Mesenchymal stem cell (in vitro differentiated cells and primary cell): Measurements from ENCODE around the gene PRKRIP1. TPM values are rescaled to one million over a fixed set of nuclear protein-coding genes. Genes with fewer than 3 reads are reported as not detected.
"Not testable (repeated sequence)": the region's sequence is repeated elsewhere in the genome, so short reads cannot be mapped to it uniquely, and the experiment has no call there.

Experiments
- DNase-seq: peaks from one replicate; pipeline ENCODE4 v3.0.0-alpha.2; 2013
- H2AFZ ChIP-seq: one replicate; pipeline ENCODE4 v1.6.1; 2013; ENCODE audit warnings: low read depth, mild to moderate bottlenecking, control low read depth, inconsistent platforms, low read length, moderate library complexity
- H2AK5ac ChIP-seq: 2 replicates; pipeline ENCODE4 v1.6.1; 2013; ENCODE audit warnings: low read length, moderate library complexity, mild to moderate bottlenecking, inconsistent platforms; ENCODE audit not compliant: severe bottlenecking
- H2BK120ac ChIP-seq: one replicate; pipeline ENCODE4 v1.6.1; 2013; ENCODE audit warnings: low read depth, mild to moderate bottlenecking, inconsistent platforms, low read length, moderate library complexity
- H2BK12ac ChIP-seq, 2 experiments: one replicate each; pipeline ENCODE4 v1.6.1; 2013; ENCODE audit warnings: inconsistent platforms in 2 of 2, low read length in 2 of 2, mild to moderate bottlenecking in 2 of 2, moderate library complexity in 2 of 2, control low read depth in 1 of 2
- H2BK15ac ChIP-seq: one replicate; pipeline ENCODE4 v1.6.1; 2013; ENCODE audit warnings: mild to moderate bottlenecking, low read depth, inconsistent platforms; ENCODE audit not compliant: poor library complexity, severe bottlenecking
- H2BK5ac ChIP-seq: 2 replicates; pipeline ENCODE4 v1.6.1; 2013; ENCODE audit warnings: low read depth, mild to moderate bottlenecking, low read length, control low read depth, inconsistent platforms; ENCODE audit not compliant: poor library complexity, severe bottlenecking
- H3K14ac ChIP-seq, 2 experiments: one replicate each; pipeline ENCODE4 v1.6.1; 2013; ENCODE audit warnings: inconsistent platforms in 2 of 2, low read length in 2 of 2, control low read depth in 1 of 2, mild to moderate bottlenecking in 1 of 2, moderate library complexity in 1 of 2
- H3K18ac ChIP-seq, 2 experiments: one replicate each; pipeline ENCODE4 v1.6.1; 2013; ENCODE audit warnings: inconsistent platforms in 2 of 2, low read length in 2 of 2, control low read depth in 1 of 2, low read depth in 1 of 2, mild to moderate bottlenecking in 1 of 2
- H3K23ac ChIP-seq, 2 experiments: one replicate each; pipeline ENCODE4 v1.6.1; 2013; ENCODE audit warnings: inconsistent platforms in 2 of 2, low read length in 2 of 2, mild to moderate bottlenecking in 2 of 2, moderate library complexity in 2 of 2, control low read depth in 1 of 2
- H3K27ac ChIP-seq: 2 replicates; pipeline ENCODE4 v1.5.1; 2013; ENCODE audit warnings: mild to moderate bottlenecking, moderate library complexity, low read length, control low read depth, inconsistent platforms; ENCODE audit not compliant: poor library complexity, severe bottlenecking
- H3K27me3 ChIP-seq, 2 experiments: 2 replicates each; pipeline versions ENCODE4 v1.6.1 to v1.7.0; 2013; ENCODE audit warnings: low read length in 2 of 2, mild to moderate bottlenecking in 2 of 2, moderate library complexity in 2 of 2, control low read depth in 1 of 2, inconsistent platforms in 1 of 2; ENCODE audit not compliant: control insufficient read depth in 1 of 2, insufficient read depth in 1 of 2
- H3K36me3 ChIP-seq, 2 experiments: 2 replicates each; pipeline versions ENCODE4 v1.6.1 to v1.7.0; 2013; ENCODE audit warnings: low read length in 2 of 2, control low read depth in 1 of 2, inconsistent platforms in 1 of 2, low read depth in 1 of 2, mild to moderate bottlenecking in 1 of 2; ENCODE audit not compliant: insufficient read depth in 2 of 2, control insufficient read depth in 1 of 2
- H3K4ac ChIP-seq, 2 experiments: one replicate each; pipeline ENCODE4 v1.6.1; 2013; ENCODE audit warnings: inconsistent platforms in 2 of 2, low read length in 2 of 2, mild to moderate bottlenecking in 2 of 2, moderate library complexity in 2 of 2, control low read depth in 1 of 2, low read depth in 1 of 2
- H3K4me1 ChIP-seq: 2 replicates; pipeline ENCODE4 v1.6.1; 2013; ENCODE audit warnings: low read depth, low read length, control low read depth; ENCODE audit not compliant: control insufficient read depth, insufficient read depth
- H3K4me2 ChIP-seq: 2 replicates; pipeline ENCODE4 v1.6.1; 2013; ENCODE audit warnings: low read length, mild to moderate bottlenecking, inconsistent platforms; ENCODE audit not compliant: poor library complexity, severe bottlenecking
- H3K4me3 ChIP-seq, 2 experiments: 2 replicates each; pipeline versions ENCODE4 v1.5.1 to v1.7.0; 2013; ENCODE audit warnings: low read length in 2 of 2, mild to moderate bottlenecking in 2 of 2, control low read depth in 1 of 2, low read depth in 1 of 2; ENCODE audit not compliant: insufficient read depth in 1 of 2
- H3K79me1 ChIP-seq: replicated peaks from 2 replicates; pipeline ENCODE4 v1.6.1; 2013; ENCODE audit warnings: mild to moderate bottlenecking, control low read depth, low read length, inconsistent platforms; ENCODE audit not compliant: poor library complexity, severe bottlenecking
- H3K9ac ChIP-seq: 2 replicates; pipeline ENCODE4 v1.7.0; 2013; ENCODE audit warnings: mild to moderate bottlenecking, low read length, moderate library complexity
- H3K9me3 ChIP-seq: 2 replicates; pipeline ENCODE4 v1.7.0; 2013; ENCODE audit warnings: mild to moderate bottlenecking, low read length; ENCODE audit not compliant: control insufficient read depth
- H4K8ac ChIP-seq: one replicate; pipeline ENCODE4 v1.6.1; 2013; ENCODE audit warnings: inconsistent platforms, mild to moderate bottlenecking, low read length, moderate library complexity
- H4K91ac ChIP-seq: one replicate; pipeline ENCODE4 v1.6.1; 2013; ENCODE audit warnings: mild to moderate bottlenecking, low read length, inconsistent platforms
- WGBS: methylation state at CpG from one replicate; pipeline ENCODE4 v1.1.7; 2013; ENCODE audit warnings: mixed read lengths; 5-methylcytosine and 5-hydroxymethylcytosine counted together
- polyA plus RNA-seq, 2 experiments: library from polyadenylated mRNA; stranded (reverse); fragments of 200-250 nt; gene quantifications; one replicate each; pipeline ENCODE4 v1.2.3, GENCODE V29; 2013

The PRKRIP1 gene, protein sequence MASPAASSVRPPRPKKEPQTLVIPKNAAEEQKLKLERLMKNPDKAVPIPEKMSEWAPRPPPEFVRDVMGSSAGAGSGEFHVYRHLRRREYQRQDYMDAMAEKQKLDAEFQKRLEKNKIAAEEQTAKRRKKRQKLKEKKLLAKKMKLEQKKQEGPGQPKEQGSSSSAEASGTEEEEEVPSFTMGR
- 22.0 TPM for polyA plus RNA-seq (2013, experiment 1 of 2)
- 20.5 TPM for polyA plus RNA-seq (2013, experiment 2 of 2)

- WGBS = under 1% methylated on average over 41 of the region's 59 CpGs
Measured at GRCh38 chr7:102395873-102396709, at the start of gene PRKRIP1. Gene PRKRIP1 (plus strand): TSS chr7:102396363. CDS start chr7:102396412, 49 bp downstream.

GRCh38 chr7:102346983-102347382 is 49.2 kb upstream of the PRKRIP1 start:
- H3K27me3 ChIP-seq, H3K36me3 ChIP-seq: not testable (repeated sequence)

More at GRCh38 chr7:102395873-102396709, at the start of gene PRKRIP1:
- H3K14ac ChIP-seq = peak within 1 kb of the TSS in 1 of 2 experiments; percentile 87
- DNase-seq = peak; percentile 98
- peak within 1 kb of the TSS; percentile 88 to 97 for H3K4me3 ChIP-seq
- peak within 1 kb of the TSS; percentile 62 for H2AFZ ChIP-seq
- peak within 1 kb of the TSS; percentile 21 to 35 for H2BK12ac ChIP-seq
- peaks cover 19% of the 10 kb centered on the region for H3K79me1 ChIP-seq
- H2BK5ac ChIP-seq = no peak within 1 kb of the TSS
- H3K18ac ChIP-seq = peak within 1 kb of the TSS; percentile 86 to 87
- peak within 1 kb of the TSS in 1 of 2 experiments; percentile 79 for H3K23ac ChIP-seq
- peaks cover 6% of the 10 kb centered on the region for H3K4me1 ChIP-seq
- peak within 1 kb of the TSS; percentile 92 for H4K91ac ChIP-seq
- H2AK5ac ChIP-seq = peak within 1 kb of the TSS; percentile 10
- peaks cover 26 to 36% of the 10 kb centered on the region in 2 experiments for H3K36me3 ChIP-seq
- peak within 1 kb of the TSS; percentile 73 for H2BK120ac ChIP-seq
- H3K27ac ChIP-seq = peak within 1 kb of the TSS; percentile 85
- H3K27me3 ChIP-seq = no peaks in the 10 kb centered on the region
- H4K8ac ChIP-seq = peak within 1 kb of the TSS; percentile 90
- H3K9me3 ChIP-seq = no peaks in the 10 kb centered on the region
- H3K4me2 ChIP-seq = peak within 1 kb of the TSS; percentile 96
- H3K9ac ChIP-seq = peak within 1 kb of the TSS; percentile 98
- H3K4ac ChIP-seq = peak within 1 kb of the TSS; percentile 80 to 81
- H2BK15ac ChIP-seq = peak within 1 kb of the TSS; percentile 60

DNA sequence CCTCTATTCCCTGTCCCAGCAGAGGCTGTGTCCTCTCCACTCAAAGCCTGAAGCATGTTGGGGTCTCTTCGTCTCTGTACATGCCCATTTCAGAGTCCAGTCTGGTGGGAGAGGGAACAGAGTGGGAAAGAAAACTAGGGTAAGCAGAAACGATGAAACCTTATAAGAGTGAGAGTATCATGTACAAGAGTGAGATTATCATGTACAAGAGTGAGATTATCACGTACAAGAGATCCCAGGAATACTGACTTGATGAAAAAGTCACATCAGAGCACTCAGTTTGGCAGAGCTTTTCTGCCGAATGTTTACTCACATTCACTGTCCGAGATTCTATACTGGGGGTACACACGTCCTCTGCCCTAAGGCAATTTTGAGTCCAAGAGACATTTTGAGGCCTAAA is 39.8 kb upstream of the PRKRIP1 start, which contains the start of gene SPDYE6:
TSS of gene SPDYE6 (minus strand) at position 101 of the 400 bp plus-strand sequence. CDS start 421 bp downstream, outside the sequence.
- not testable (repeated sequence) for H2BK120ac ChIP-seq, H3K9ac ChIP-seq, H3K18ac ChIP-seq, H3K36me3 ChIP-seq, H2AFZ ChIP-seq, H2AK5ac ChIP-seq, H4K91ac ChIP-seq, H3K23ac ChIP-seq, H3K27ac ChIP-seq, H3K4me3 ChIP-seq, H3K27me3 ChIP-seq, H3K79me1 ChIP-seq, DNase-seq, H3K4me1 ChIP-seq, H4K8ac ChIP-seq, H3K9me3 ChIP-seq, H2BK15ac ChIP-seq, H3K4me2 ChIP-seq, H3K4ac ChIP-seq, H3K14ac ChIP-seq, H2BK5ac ChIP-seq, H2BK12ac ChIP-seq
- no CpG with 5 or more reads among the region's 6 CpGs for WGBS

More at GRCh38 chr7:102346983-102347382, 49.2 kb upstream of the PRKRIP1 start:
- H3K79me1 ChIP-seq, H2BK12ac ChIP-seq, H2AFZ ChIP-seq, H3K27ac ChIP-seq, H2BK5ac ChIP-seq, DNase-seq, H2AK5ac ChIP-seq, H4K8ac ChIP-seq, H4K91ac ChIP-seq, H3K23ac ChIP-seq, H3K4me3 ChIP-seq, H3K4me2 ChIP-seq, H3K4me1 ChIP-seq, H2BK120ac ChIP-seq, H2BK15ac ChIP-seq, H3K18ac ChIP-seq, H3K14ac ChIP-seq, H3K9ac ChIP-seq, H3K4ac ChIP-seq, H3K9me3 ChIP-seq: not testable (repeated sequence)
- WGBS = no CpG with 5 or more reads among the region's 6 CpGs
